Activated T-helper 17 cell treated with anti-CD3 and anti-CD28 coated beads, Interleukin-2, amount 50 U/mL, for 72 hours (primary cell): Measurements from ENCODE around the gene TAB2. TPM values are rescaled to one million over a fixed set of nuclear protein-coding genes. Genes with fewer than 3 reads are reported as not detected.

Experiments
- ATAC-seq: fragments of 150-1000 bp; cut with Tn5 transposase; replicated peaks from 2 replicates; pipeline ENCODE4 v1.10.0; 2021; ENCODE audit warnings: mild to moderate bottlenecking, moderate library complexity
- H3K27ac Mint-ChIP-seq: one replicate; pipeline ENCODE4 v1.8.0; 2022; ENCODE audit warnings: mixed read lengths
- H3K27me3 Mint-ChIP-seq: one replicate; pipeline ENCODE4 v1.8.0; 2022; ENCODE audit warnings: mixed read lengths
- H3K36me3 Mint-ChIP-seq: one replicate; pipeline ENCODE4 v1.8.0; 2022; ENCODE audit warnings: low read depth, mild to moderate bottlenecking, mixed read lengths
- H3K4me1 Mint-ChIP-seq: one replicate; pipeline ENCODE4 v1.8.0; 2022; ENCODE audit warnings: mixed read lengths
- H3K4me3 Mint-ChIP-seq: one replicate; pipeline ENCODE4 v1.8.0; 2022; ENCODE audit warnings: mild to moderate bottlenecking, mixed read lengths
- H3K9me3 Mint-ChIP-seq: one replicate; pipeline ENCODE4 v1.8.0; 2022; ENCODE audit warnings: mixed read lengths
- total RNA-seq, 2 donors: library from RNA; stranded (reverse); gene quantifications; one replicate each; pipeline ENCODE4 v1.2.3, GENCODE V29; 2022

TAB2 gene
- total RNA-seq, 2 donors from 2014 or later = 164 to 185 TPM

GRCh38 chr6:149289966-149290365 is 27.5 kb upstream of the TAB2 start:
- Mint-ChIP-seq H3K27ac (no peak overlapping the region), H3K4me1 (peaks cover 3% of the 10 kb centered on the region), H3K4me3 (no peak overlapping the region), H3K9me3 (no peaks in the 10 kb centered on the region), H3K27me3 (no peaks in the 10 kb centered on the region), H3K36me3 (no peaks in the 10 kb centered on the region)
- ATAC-seq = no peak

GRCh38 chr6:149293244-149293643 is 24.3 kb upstream of the TAB2 start:
- Mint-ChIP-seq H3K9me3 (peaks cover 4% of the 10 kb centered on the region), H3K4me1 (no peaks in the 10 kb centered on the region), H3K36me3 (no peaks in the 10 kb centered on the region), H3K4me3 (no peak overlapping the region), H3K27me3 (no peaks in the 10 kb centered on the region), H3K27ac (no peak overlapping the region)
- ATAC-seq = peak; percentile 18

GRCh38 chr6:149300563-149300962 is 16.9 kb upstream of the TAB2 start:
- H3K4me1 Mint-ChIP-seq = no peaks in the 10 kb centered on the region
- ATAC-seq = no peak
- no peaks in the 10 kb centered on the region for H3K36me3 Mint-ChIP-seq
- H3K9me3 Mint-ChIP-seq = peaks cover 4% of the 10 kb centered on the region
- H3K4me3 Mint-ChIP-seq = no peak overlapping the region
- H3K27me3 Mint-ChIP-seq = no peaks in the 10 kb centered on the region
- H3K27ac Mint-ChIP-seq = no peak overlapping the region

- no peaks in the 10 kb centered on the region for H3K9me3 Mint-ChIP-seq
- no peak for ATAC-seq
Observed at GRCh38 chr6:149302723-149303122, 14.8 kb upstream of the TAB2 start.

GRCh38 chr6:149303468-149303867 is 14.0 kb upstream of the TAB2 start:
- Mint-ChIP-seq H3K27me3 (no peaks in the 10 kb centered on the region), H3K4me1 (no peaks in the 10 kb centered on the region), H3K9me3 (no peaks in the 10 kb centered on the region), H3K27ac (no peak overlapping the region), H3K4me3 (no peak overlapping the region), H3K36me3 (no peaks in the 10 kb centered on the region)
- ATAC-seq = no peak

More at GRCh38 chr6:149302723-149303122, 14.8 kb upstream of the TAB2 start:
- Mint-ChIP-seq H3K4me3 (no peak overlapping the region), H3K27ac (no peak overlapping the region), H3K36me3 (no peaks in the 10 kb centered on the region), H3K27me3 (no peaks in the 10 kb centered on the region), H3K4me1 (no peaks in the 10 kb centered on the region)

- ATAC-seq = no peak
- H3K4me3 Mint-ChIP-seq = no peak overlapping the region
- H3K27ac Mint-ChIP-seq = peak overlapping the region; percentile 28
- H3K36me3 Mint-ChIP-seq = no peaks in the 10 kb centered on the region
- H3K4me1 Mint-ChIP-seq = no peaks in the 10 kb centered on the region
- H3K9me3 Mint-ChIP-seq = no peaks in the 10 kb centered on the region
- no peaks in the 10 kb centered on the region for H3K27me3 Mint-ChIP-seq
Observed at GRCh38 chr6:149305372-149305771, 12.1 kb upstream of the TAB2 start.

GRCh38 chr6:149306967-149307366 is 10.5 kb upstream of the TAB2 start:
- no peak overlapping the region for H3K4me3 Mint-ChIP-seq
- no peaks in the 10 kb centered on the region for H3K36me3 Mint-ChIP-seq
- no peak for ATAC-seq
- no peaks in the 10 kb centered on the region for H3K9me3 Mint-ChIP-seq
- no peak overlapping the region for H3K27ac Mint-ChIP-seq
- H3K4me1 Mint-ChIP-seq = no peaks in the 10 kb centered on the region
- no peaks in the 10 kb centered on the region for H3K27me3 Mint-ChIP-seq

GRCh38 chr6:149311293-149311692 is 6.2 kb upstream of the TAB2 start:
- ATAC-seq = no peak
- H3K4me1 Mint-ChIP-seq = peaks cover 9% of the 10 kb centered on the region
- no peak overlapping the region for H3K27ac Mint-ChIP-seq
- H3K27me3 Mint-ChIP-seq = no peaks in the 10 kb centered on the region
- H3K9me3 Mint-ChIP-seq = peaks cover 6% of the 10 kb centered on the region
- H3K36me3 Mint-ChIP-seq = no peaks in the 10 kb centered on the region
- no peak overlapping the region for H3K4me3 Mint-ChIP-seq

- H3K4me1 Mint-ChIP-seq = peaks cover 9% of the 10 kb centered on the region
- no peak overlapping the region for H3K4me3 Mint-ChIP-seq
- H3K27me3 Mint-ChIP-seq = no peaks in the 10 kb centered on the region
- no peaks in the 10 kb centered on the region for H3K36me3 Mint-ChIP-seq
- peaks cover 6% of the 10 kb centered on the region for H3K9me3 Mint-ChIP-seq
- ATAC-seq = no peak
- no peak overlapping the region for H3K27ac Mint-ChIP-seq
Observed at GRCh38 chr6:149311766-149312165, 5.7 kb upstream of the TAB2 start.

GRCh38 chr6:149313070-149313469 is 4.4 kb upstream of the TAB2 start:
- H3K27me3 Mint-ChIP-seq = no peaks in the 10 kb centered on the region
- no peak for ATAC-seq
- peaks cover 9% of the 10 kb centered on the region for H3K4me1 Mint-ChIP-seq
- H3K4me3 Mint-ChIP-seq = no peak overlapping the region
- H3K9me3 Mint-ChIP-seq = peaks cover 6% of the 10 kb centered on the region
- no peaks in the 10 kb centered on the region for H3K36me3 Mint-ChIP-seq
- H3K27ac Mint-ChIP-seq = no peak overlapping the region

- H3K27me3 Mint-ChIP-seq = no peaks in the 10 kb centered on the region
- no peak overlapping the region for H3K27ac Mint-ChIP-seq
- peaks cover 9% of the 10 kb centered on the region for H3K4me1 Mint-ChIP-seq
- peaks cover 6% of the 10 kb centered on the region for H3K9me3 Mint-ChIP-seq
- no peak overlapping the region for H3K4me3 Mint-ChIP-seq
- H3K36me3 Mint-ChIP-seq = peaks cover 7% of the 10 kb centered on the region
- ATAC-seq = no peak
Observed at GRCh38 chr6:149313861-149314260, 3.7 kb upstream of the TAB2 start.

GRCh38 chr6:149314325-149314905 is 3.1 kb upstream of the TAB2 start:
- H3K27ac Mint-ChIP-seq = no peak overlapping the region

GRCh38 chr6:149316108-149316727 is 1.3 kb upstream of the TAB2 start:
- Mint-ChIP-seq H3K36me3 (peaks cover 31% of the 10 kb centered on the region), H3K27me3 (no peaks in the 10 kb centered on the region), H3K9me3 (peaks cover 6% of the 10 kb centered on the region), H3K27ac (peak overlapping the region; percentile 90), H3K4me1 (peaks cover 14% of the 10 kb centered on the region), H3K4me3 (peak overlapping the region; percentile 77)
- no peak for ATAC-seq

More at GRCh38 chr6:149314325-149314905, 3.1 kb upstream of the TAB2 start:
- H3K4me3 Mint-ChIP-seq = no peak overlapping the region
- H3K36me3 Mint-ChIP-seq = peaks cover 13% of the 10 kb centered on the region
- no peak for ATAC-seq
- H3K9me3 Mint-ChIP-seq = peaks cover 6% of the 10 kb centered on the region
- no peaks in the 10 kb centered on the region for H3K27me3 Mint-ChIP-seq
- H3K4me1 Mint-ChIP-seq = peaks cover 9% of the 10 kb centered on the region

- Mint-ChIP-seq H3K27ac (peak overlapping the region; percentile 90), H3K36me3 (peaks cover 39% of the 10 kb centered on the region), H3K4me3 (peak overlapping the region; percentile 77), H3K9me3 (peaks cover 6% of the 10 kb centered on the region), H3K27me3 (no peaks in the 10 kb centered on the region), H3K4me1 (peaks cover 14% of the 10 kb centered on the region)
- peak; percentile 68 for ATAC-seq
Observed at GRCh38 chr6:149316740-149317643, 520 bp upstream of the TAB2 start.
